GM10266 (cell line): Measurements from ENCODE around the gene ALDH3B1.

ENCODE experiments used
- DNase-seq: peaks from one replicate; pipeline ENCODE4 v3.0.0; 2012; ENCODE audit errors: extremely low spot score
- CTCF ChIP-seq: IDR thresholded peaks from 2 replicates; pipeline ENCODE4 v1.5.1; 2012; ENCODE audit warnings: mild to moderate bottlenecking, low read depth; ENCODE audit not compliant: control insufficient read depth, insufficient read depth; ENCODE audit errors: missing control alignments

ALDH3B1 gene

GRCh38 chr11:68016904-68017817 is 7.0 kb downstream of the ALDH3B1 start:
- DNase-seq, result no peak
- no peak for TF ChIP-seq CTCF

- no peak for TF ChIP-seq CTCF
- DNase-seq, result no peak
These were observed 8.0 kb downstream of the ALDH3B1 start for GRCh38 chr11:68017980-68018729.

GRCh38 chr11:68018730-68019190 is 8.6 kb downstream of the ALDH3B1 start:
- no peak for TF ChIP-seq CTCF
- DNase-seq, result no peak

GRCh38 chr11:68019486-68019885 is 9.4 kb downstream of the ALDH3B1 start:
- no peak for TF ChIP-seq CTCF
- no peak for DNase-seq

- no peak for TF ChIP-seq CTCF
- no peak for DNase-seq
These were observed 10.4 kb downstream of the ALDH3B1 start for GRCh38 chr11:68020575-68020974.

GRCh38 chr11:68021167-68021787 is 11.2 kb downstream of the ALDH3B1 start:
- no peak for DNase-seq
- peak; percentile 37 for TF ChIP-seq CTCF
